Measurements from ENCODE around the gene CA10.

Gene CA10

DNA sequence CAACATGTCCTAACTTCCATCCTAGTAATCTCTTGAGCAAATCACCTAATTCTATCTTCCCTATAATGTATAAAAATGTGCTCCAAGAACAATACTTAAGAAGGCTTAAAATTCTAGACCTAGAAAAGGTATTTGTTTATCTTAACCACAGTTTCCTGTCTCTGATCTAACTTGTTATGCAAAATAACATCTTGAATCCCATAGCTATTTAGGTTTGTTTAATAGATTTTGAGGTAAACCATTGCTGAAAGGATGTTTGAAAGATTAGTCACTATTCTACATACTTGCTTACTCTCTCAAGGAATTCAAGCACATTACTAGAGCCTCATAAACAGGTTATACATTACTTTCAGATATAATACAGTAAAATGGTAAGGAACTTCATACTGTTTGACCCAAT, 13.0 kb downstream of the CA10 start:
- Histone ChIP-seq H3K4me1 (ENCODE audit: insufficient read depth, low read length) (no peaks in the 10 kb centered on the region), H3K9ac (ENCODE audit: low read depth, low read length) (no peak overlapping the region), H3K27ac (ENCODE audit: low read length) (no peak overlapping the region), H3K27me3 (ENCODE audit: insufficient read depth, low read length, poor library complexity) (no peaks in the 10 kb centered on the region), H3K4me3 (ENCODE audit: low read depth in 1 of 2, low read length in 2 of 2) (no peak overlapping the region), H3K79me2 (ENCODE audit: insufficient read depth, low read length) (no peaks in the 10 kb centered on the region), H3K36me3 (ENCODE audit: insufficient read depth, low read length) (no peaks in the 10 kb centered on the region), H3K9me3 (ENCODE audit: insufficient read depth, low read length, severe bottlenecking) (no peaks in the 10 kb centered on the region), H4K20me1 (ENCODE audit: insufficient read depth, low read length) (no peaks in the 10 kb centered on the region), H3K4me2 (ENCODE audit: insufficient read depth, low read length) (no peak overlapping the region), H2AFZ (ENCODE audit: low read depth, low read length) (no peak overlapping the region)
- DNase-seq (no peak), ATAC-seq (ENCODE audit: insufficient read depth, low read depth) (no peak)
- no peak for TF ChIP-seq EZH2 (IDR thresholded peaks at IDR 0.05; ENCODE audit: borderline replicate concordance, low read depth, low read length, severe bottlenecking)
- TF ChIP-seq, protein P1, sequence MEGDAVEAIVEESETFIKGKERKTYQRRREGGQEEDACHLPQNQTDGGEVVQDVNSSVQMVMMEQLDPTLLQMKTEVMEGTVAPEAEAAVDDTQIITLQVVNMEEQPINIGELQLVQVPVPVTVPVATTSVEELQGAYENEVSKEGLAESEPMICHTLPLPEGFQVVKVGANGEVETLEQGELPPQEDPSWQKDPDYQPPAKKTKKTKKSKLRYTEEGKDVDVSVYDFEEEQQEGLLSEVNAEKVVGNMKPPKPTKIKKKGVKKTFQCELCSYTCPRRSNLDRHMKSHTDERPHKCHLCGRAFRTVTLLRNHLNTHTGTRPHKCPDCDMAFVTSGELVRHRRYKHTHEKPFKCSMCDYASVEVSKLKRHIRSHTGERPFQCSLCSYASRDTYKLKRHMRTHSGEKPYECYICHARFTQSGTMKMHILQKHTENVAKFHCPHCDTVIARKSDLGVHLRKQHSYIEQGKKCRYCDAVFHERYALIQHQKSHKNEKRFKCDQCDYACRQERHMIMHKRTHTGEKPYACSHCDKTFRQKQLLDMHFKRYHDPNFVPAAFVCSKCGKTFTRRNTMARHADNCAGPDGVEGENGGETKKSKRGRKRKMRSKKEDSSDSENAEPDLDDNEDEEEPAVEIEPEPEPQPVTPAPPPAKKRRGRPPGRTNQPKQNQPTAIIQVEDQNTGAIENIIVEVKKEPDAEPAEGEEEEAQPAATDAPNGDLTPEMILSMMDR (IDR thresholded peaks at IDR 0.05; ENCODE audit: borderline replicate concordance, extremely low read depth, low read length, poor library complexity, severe bottlenecking): no peak

GRCh38 chr17:52143542-52143941, 15.0 kb downstream of the CA10 start:
- no peak overlapping the region for H3K4me2 ChIP-seq (ENCODE audit: insufficient read depth, low read length)
- no peaks in the 10 kb centered on the region for H3K27me3 ChIP-seq (ENCODE audit: insufficient read depth, low read length, poor library complexity)
- H3K4me1 ChIP-seq (ENCODE audit: insufficient read depth, low read length): no peaks in the 10 kb centered on the region
- ATAC-seq (ENCODE audit: insufficient read depth, low read depth) (no peak), DNase-seq (no peak)
- no peak overlapping the region for H3K9ac ChIP-seq (ENCODE audit: low read depth, low read length)
- no peak overlapping the region for H3K4me3 ChIP-seq (ENCODE audit: low read depth in 1 of 2, low read length in 2 of 2)
- no peaks in the 10 kb centered on the region for H4K20me1 ChIP-seq (ENCODE audit: insufficient read depth, low read length)
- H3K79me2 ChIP-seq (ENCODE audit: insufficient read depth, low read length): no peaks in the 10 kb centered on the region
- no peaks in the 10 kb centered on the region for H3K36me3 ChIP-seq (ENCODE audit: insufficient read depth, low read length)
- TF ChIP-seq, protein P1 (IDR thresholded peaks at IDR 0.05; ENCODE audit: borderline replicate concordance, extremely low read depth, low read length, poor library complexity, severe bottlenecking): no peak
- TF ChIP-seq EZH2 (IDR thresholded peaks at IDR 0.05; ENCODE audit: borderline replicate concordance, low read depth, low read length, severe bottlenecking): no peak
- H3K9me3 ChIP-seq (ENCODE audit: insufficient read depth, low read length, severe bottlenecking): no peaks in the 10 kb centered on the region
- no peak overlapping the region for H3K27ac ChIP-seq (ENCODE audit: low read length)
- H2AFZ ChIP-seq (ENCODE audit: low read depth, low read length): no peak overlapping the region

GRCh38 chr17:52140601-52141000, 17.9 kb downstream of the CA10 start:
- H3K27ac ChIP-seq (ENCODE audit: low read length): no peak overlapping the region
- H2AFZ ChIP-seq (ENCODE audit: low read depth, low read length): no peak overlapping the region
- no peaks in the 10 kb centered on the region for H4K20me1 ChIP-seq (ENCODE audit: insufficient read depth, low read length)
- H3K27me3 ChIP-seq (ENCODE audit: insufficient read depth, low read length, poor library complexity): no peaks in the 10 kb centered on the region
- TF ChIP-seq, protein P1 (IDR thresholded peaks at IDR 0.05; ENCODE audit: borderline replicate concordance, extremely low read depth, low read length, poor library complexity, severe bottlenecking): no peak
- no peak for TF ChIP-seq EZH2 (IDR thresholded peaks at IDR 0.05; ENCODE audit: borderline replicate concordance, low read depth, low read length, severe bottlenecking)
- H3K9ac ChIP-seq (ENCODE audit: low read depth, low read length): no peak overlapping the region
- no peaks in the 10 kb centered on the region for H3K79me2 ChIP-seq (ENCODE audit: insufficient read depth, low read length)
- no peaks in the 10 kb centered on the region for H3K36me3 ChIP-seq (ENCODE audit: insufficient read depth, low read length)
- H3K4me1 ChIP-seq (ENCODE audit: insufficient read depth, low read length): no peaks in the 10 kb centered on the region
- no peaks in the 10 kb centered on the region for H3K9me3 ChIP-seq (ENCODE audit: insufficient read depth, low read length, severe bottlenecking)
- DNase-seq (no peak), ATAC-seq (ENCODE audit: insufficient read depth, low read depth) (no peak)
- no peak overlapping the region for H3K4me3 ChIP-seq (ENCODE audit: low read depth in 1 of 2, low read length in 2 of 2)
- H3K4me2 ChIP-seq (ENCODE audit: insufficient read depth, low read length): no peak overlapping the region

DNA sequence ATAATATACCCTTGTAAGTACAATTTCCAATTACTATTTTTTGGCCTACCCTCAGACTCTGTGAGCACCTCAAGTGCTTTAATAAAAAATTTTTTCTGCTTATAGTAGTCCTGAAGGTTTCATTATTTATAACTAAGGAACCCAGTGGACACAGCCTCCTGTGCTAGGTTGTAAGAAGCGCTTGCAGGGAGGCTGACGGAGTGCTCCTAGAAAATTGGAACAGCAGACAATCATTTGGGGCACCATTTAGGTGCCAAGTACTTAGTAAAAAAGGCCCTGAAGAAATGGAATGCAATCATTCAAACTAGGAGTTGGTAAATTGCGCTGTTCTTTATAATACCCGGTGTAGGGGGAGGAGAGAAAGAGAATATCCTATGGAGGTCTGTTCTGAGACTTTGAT, 19.8 kb downstream of the CA10 start:
- TF ChIP-seq, protein P1 (IDR thresholded peaks at IDR 0.05; ENCODE audit: borderline replicate concordance, extremely low read depth, low read length, poor library complexity, severe bottlenecking): no peak
- no peak for TF ChIP-seq EZH2 (IDR thresholded peaks at IDR 0.05; ENCODE audit: borderline replicate concordance, low read depth, low read length, severe bottlenecking)

More for the DNA sequence above, 19.8 kb downstream of the CA10 start:
- Histone ChIP-seq H3K79me2 (ENCODE audit: insufficient read depth, low read length) (no peaks in the 10 kb centered on the region), H3K27me3 (ENCODE audit: insufficient read depth, low read length, poor library complexity) (no peaks in the 10 kb centered on the region), H3K36me3 (ENCODE audit: insufficient read depth, low read length) (no peaks in the 10 kb centered on the region), H3K4me2 (ENCODE audit: insufficient read depth, low read length) (no peak overlapping the region), H2AFZ (ENCODE audit: low read depth, low read length) (no peak overlapping the region), H3K27ac (ENCODE audit: low read length) (no peak overlapping the region), H3K9ac (ENCODE audit: low read depth, low read length) (no peak overlapping the region), H3K4me1 (ENCODE audit: insufficient read depth, low read length) (no peaks in the 10 kb centered on the region), H3K9me3 (ENCODE audit: insufficient read depth, low read length, severe bottlenecking) (no peaks in the 10 kb centered on the region), H4K20me1 (ENCODE audit: insufficient read depth, low read length) (no peaks in the 10 kb centered on the region), H3K4me3 (ENCODE audit: low read depth in 1 of 2, low read length in 2 of 2) (no peak overlapping the region)
- no peak for ATAC-seq (ENCODE audit: insufficient read depth, low read depth)
- DNase-seq: no peak

All from DND-41 (cell line).